Activated T-cell treated with anti-CD3 and anti-CD28 coated beads, Interleukin-2, amount 50 U/mL, for 24 hours (primary cell): Measurements from ENCODE around the gene YIPF3.
"Not testable (repeated sequence)": the region's sequence is repeated elsewhere in the genome, so short reads cannot be mapped to it uniquely, and the experiment has no call there.

Experiments used
- DNase-seq: peaks from one replicate; pipeline ENCODE4 v3.0.0-alpha.2; 2020
- H3K27ac Mint-ChIP-seq: 2 replicates; pipeline ENCODE4 v1.8.0; 2020; ENCODE audit warnings: mild to moderate bottlenecking, mixed read lengths
- H3K27me3 Mint-ChIP-seq: 2 replicates; pipeline ENCODE4 v1.8.0; 2020; ENCODE audit warnings: mixed read lengths
- H3K36me3 Mint-ChIP-seq: 2 replicates; pipeline ENCODE4 v1.8.0; 2020; ENCODE audit warnings: low read depth, mixed read lengths
- H3K4me1 Mint-ChIP-seq: 2 replicates; pipeline ENCODE4 v1.8.0; 2020; ENCODE audit warnings: low read depth, mixed read lengths
- H3K4me3 Mint-ChIP-seq: 2 replicates; pipeline ENCODE4 v1.8.0; 2020; ENCODE audit warnings: mild to moderate bottlenecking, moderate library complexity, mixed read lengths
- H3K9me3 Mint-ChIP-seq: 2 replicates; pipeline ENCODE4 v1.8.0; 2020; ENCODE audit warnings: mixed read lengths

Gene YIPF3

GRCh38 chr6:43504756-43505593 lies 11.8 kb downstream of the YIPF3 start:
- no peak for DNase-seq
- peaks cover 20% of the 10 kb centered on the region for H3K27me3 Mint-ChIP-seq
- peaks cover 16% of the 10 kb centered on the region for H3K4me1 Mint-ChIP-seq
- no peak overlapping the region for H3K4me3 Mint-ChIP-seq
- H3K36me3 Mint-ChIP-seq, result peaks cover 64% of the 10 kb centered on the region
- H3K9me3 Mint-ChIP-seq, result no peaks in the 10 kb centered on the region
- no peak overlapping the region for H3K27ac Mint-ChIP-seq

DNA sequence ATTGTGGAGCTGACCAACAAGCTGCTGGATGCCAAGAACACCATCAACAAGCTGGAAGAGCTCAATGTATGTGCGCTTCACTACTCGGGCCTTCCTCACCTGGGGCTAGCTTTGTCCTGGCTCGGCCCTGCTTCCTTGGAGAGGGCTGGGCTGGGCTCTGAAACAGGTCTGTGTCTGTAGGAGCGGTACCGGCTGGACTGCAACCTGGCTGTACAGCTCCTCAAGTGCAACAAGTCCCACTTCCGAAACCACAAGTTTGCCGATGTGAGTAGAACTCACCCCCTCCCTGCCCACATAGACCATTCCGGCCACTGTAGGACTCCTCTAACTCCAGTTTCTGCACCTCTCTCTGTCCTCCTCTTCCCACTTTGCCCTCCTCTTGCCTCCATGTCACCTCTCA lies 13.3 kb downstream of the YIPF3 start:
- no peak overlapping the region for H3K27ac Mint-ChIP-seq
- H3K4me1 Mint-ChIP-seq, result peaks cover 9% of the 10 kb centered on the region
- H3K27me3 Mint-ChIP-seq, result peaks cover 10% of the 10 kb centered on the region
- H3K9me3 Mint-ChIP-seq, result no peaks in the 10 kb centered on the region
- no peak for DNase-seq
- no peak overlapping the region for H3K4me3 Mint-ChIP-seq
- peaks cover 79% of the 10 kb centered on the region for H3K36me3 Mint-ChIP-seq

DNA sequence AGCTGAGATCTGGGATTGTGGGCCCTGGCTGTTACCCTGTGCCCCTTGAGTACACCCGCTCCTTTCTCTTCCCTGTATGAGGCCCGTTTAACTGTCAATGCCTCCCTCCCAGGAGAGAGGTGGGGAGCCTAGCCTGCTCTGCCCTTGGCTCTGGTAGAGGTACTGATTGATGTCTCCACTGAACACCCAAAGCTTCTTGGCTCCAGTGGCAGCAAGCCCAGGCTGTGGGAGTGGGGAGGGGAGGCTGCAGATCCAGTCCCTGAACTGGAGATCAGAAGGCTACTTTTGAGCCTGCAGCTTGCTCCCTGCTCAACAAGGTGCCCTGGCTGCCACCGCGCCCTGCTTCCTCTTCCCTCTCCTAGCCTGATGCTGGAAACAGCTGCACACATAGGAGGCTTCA lies 14.1 kb downstream of the YIPF3 start:
- Mint-ChIP-seq H3K4me1 (peaks cover 9% of the 10 kb centered on the region), H3K36me3 (peaks cover 87% of the 10 kb centered on the region), H3K9me3 (no peaks in the 10 kb centered on the region), H3K27me3 (peaks cover 2% of the 10 kb centered on the region), H3K27ac (no peak overlapping the region), H3K4me3 (no peak overlapping the region)
- DNase-seq, result no peak

DNA sequence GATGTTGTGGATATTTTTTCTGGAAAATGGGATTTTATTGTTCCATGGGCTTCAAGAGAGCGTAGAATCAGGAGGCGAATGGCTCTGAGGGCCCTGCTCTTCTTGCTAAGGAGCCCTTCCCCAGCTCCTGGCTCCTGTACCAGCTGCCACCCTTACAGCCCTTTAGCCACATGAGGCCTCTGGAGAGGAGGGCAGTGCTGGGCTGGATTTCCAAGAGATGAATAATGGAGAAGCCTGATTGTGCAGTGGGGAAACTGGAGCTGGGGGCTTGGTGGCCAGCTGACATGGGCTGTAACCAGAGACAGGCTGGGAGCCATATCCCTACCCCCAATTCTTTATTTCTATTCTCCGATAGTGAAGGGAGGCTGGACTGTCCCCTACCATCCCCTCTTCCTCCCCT lies 15.8 kb downstream of the YIPF3 start:
- Mint-ChIP-seq H3K4me3 (no peak overlapping the region), H3K4me1 (no peaks in the 10 kb centered on the region), H3K9me3 (no peaks in the 10 kb centered on the region), H3K27me3 (no peaks in the 10 kb centered on the region), H3K27ac (no peak overlapping the region), H3K36me3 (peaks cover 87% of the 10 kb centered on the region)
- no peak for DNase-seq

DNA sequence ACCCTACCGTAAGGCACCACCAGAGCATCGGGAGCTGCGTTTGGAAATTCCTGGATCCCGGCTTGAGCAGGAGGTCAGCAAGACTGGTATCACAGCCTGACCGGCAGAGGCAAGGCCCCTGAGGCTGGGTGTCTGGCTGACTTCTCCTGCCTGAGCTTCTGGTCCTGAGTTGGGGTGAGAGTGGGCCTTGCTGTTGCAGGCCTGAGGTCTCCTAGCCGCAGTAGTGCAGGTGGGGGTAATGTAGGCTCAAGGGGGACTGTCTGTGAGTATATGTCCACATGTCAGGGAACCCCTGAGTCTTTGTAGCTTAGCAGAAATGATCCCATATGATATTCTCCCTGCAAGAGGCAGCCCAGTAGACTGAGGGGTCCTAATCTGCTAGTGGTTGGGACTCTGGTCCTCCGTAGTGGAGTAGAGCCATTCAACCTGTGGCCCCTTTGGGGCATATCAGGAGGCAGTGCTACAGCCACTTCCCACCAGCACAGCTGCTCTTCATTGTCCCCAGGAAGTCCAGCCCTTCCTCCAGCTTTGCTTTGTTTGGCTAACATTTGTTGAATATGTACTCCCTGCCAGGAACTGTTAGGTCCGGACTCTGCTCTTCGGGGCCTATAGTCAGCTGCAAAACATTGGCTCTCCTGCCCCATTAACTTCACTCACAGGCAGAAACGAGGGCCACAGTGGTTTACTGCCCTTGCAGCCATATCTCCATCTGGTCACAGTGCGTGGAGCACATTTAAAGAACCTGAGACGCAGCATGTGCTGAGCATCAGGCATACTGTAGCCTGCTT lies 17.5 kb downstream of the YIPF3 start:
- Mint-ChIP-seq H3K4me1 (peaks cover 15% of the 10 kb centered on the region), H3K27me3 (no peaks in the 10 kb centered on the region), H3K27ac (peak overlapping the region; percentile 63), H3K36me3 (peaks cover 75% of the 10 kb centered on the region), H3K9me3 (no peaks in the 10 kb centered on the region), H3K4me3 (no peak overlapping the region)
- DNase-seq, result no peak

- H3K27ac Mint-ChIP-seq, result peak overlapping the region; percentile 22
- H3K27me3 Mint-ChIP-seq, H3K4me3 Mint-ChIP-seq, DNase-seq, H3K9me3 Mint-ChIP-seq: not testable (repeated sequence)
- peaks cover 72% of the 10 kb centered on the region for H3K36me3 Mint-ChIP-seq
- peaks cover 23% of the 10 kb centered on the region for H3K4me1 Mint-ChIP-seq
Measured at GRCh38 chr6:43498291-43498690, 18.4 kb downstream of the YIPF3 start.

- Mint-ChIP-seq H3K27me3 (no peaks in the 10 kb centered on the region), H3K4me1 (peaks cover 26% of the 10 kb centered on the region), H3K36me3 (peaks cover 68% of the 10 kb centered on the region), H3K27ac (no peak overlapping the region), H3K4me3 (no peak overlapping the region), H3K9me3 (no peaks in the 10 kb centered on the region)
- no peak for DNase-seq
Measured at GRCh38 chr6:43497689-43498088, 19.0 kb downstream of the YIPF3 start.

DNA sequence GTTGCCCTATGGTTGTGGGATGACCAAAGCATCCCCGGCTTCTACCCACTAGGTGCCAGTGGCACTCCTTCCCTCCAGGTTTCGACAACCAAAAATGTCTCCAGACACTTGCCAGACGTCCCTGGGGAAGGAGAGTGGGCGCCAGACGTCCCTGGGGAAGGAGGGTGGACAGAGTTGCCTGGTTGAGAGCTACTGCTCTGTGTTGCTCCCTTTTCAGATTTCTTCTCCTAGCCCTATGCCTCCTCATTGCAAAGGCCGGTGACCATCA lies 19.7 kb downstream of the YIPF3 start:
- H3K4me3 Mint-ChIP-seq, result no peak overlapping the region
- DNase-seq, result no peak
- no peaks in the 10 kb centered on the region for H3K27me3 Mint-ChIP-seq
- H3K27ac Mint-ChIP-seq, result no peak overlapping the region
- no peaks in the 10 kb centered on the region for H3K9me3 Mint-ChIP-seq
- peaks cover 62% of the 10 kb centered on the region for H3K36me3 Mint-ChIP-seq
- H3K4me1 Mint-ChIP-seq, result peaks cover 30% of the 10 kb centered on the region

DNA sequence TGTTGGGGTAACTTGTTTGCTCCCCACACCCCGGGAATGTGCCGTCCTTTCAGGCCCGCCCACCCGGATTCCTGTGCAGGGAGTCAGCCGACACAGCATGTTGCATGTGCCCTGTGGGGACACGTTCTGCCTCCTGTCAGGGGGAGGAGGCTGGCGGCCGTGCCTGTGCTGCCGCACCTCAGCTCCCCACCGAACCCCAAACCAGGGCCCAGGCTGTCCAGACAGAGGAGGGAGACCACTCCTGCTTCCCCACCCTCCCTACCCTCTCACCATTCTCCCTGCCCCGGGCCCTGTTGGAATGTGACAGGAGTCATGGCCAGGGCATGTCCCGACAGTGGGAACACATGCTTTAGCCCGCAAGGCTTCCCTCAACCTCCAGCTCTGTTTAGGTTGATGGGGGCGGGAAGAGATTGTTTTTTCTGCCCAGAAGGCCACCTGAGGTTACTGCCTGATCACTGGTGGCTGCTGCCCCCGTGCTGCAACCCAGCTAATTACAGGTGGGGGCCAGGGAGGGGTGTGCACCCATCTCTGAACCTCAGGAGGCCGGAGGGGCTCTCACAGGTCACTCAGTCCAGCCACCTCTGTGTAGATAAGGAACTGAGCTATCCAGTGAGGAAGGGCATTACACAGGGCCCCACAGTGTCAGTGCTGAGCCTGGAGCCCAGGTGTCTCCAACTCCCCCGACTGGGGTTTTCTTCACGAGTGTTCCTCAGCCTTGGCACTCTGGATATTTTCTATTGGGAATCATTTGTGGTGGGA lies 20.2 kb downstream of the YIPF3 start:
- no peak overlapping the region for H3K27ac Mint-ChIP-seq
- H3K4me1 Mint-ChIP-seq, result peaks cover 32% of the 10 kb centered on the region
- no peaks in the 10 kb centered on the region for H3K27me3 Mint-ChIP-seq
- DNase-seq, result no peak
- H3K9me3 Mint-ChIP-seq, result no peaks in the 10 kb centered on the region
- peaks cover 57% of the 10 kb centered on the region for H3K36me3 Mint-ChIP-seq
- H3K4me3 Mint-ChIP-seq, result no peak overlapping the region

- Mint-ChIP-seq H3K27ac (peak overlapping the region; percentile 56), H3K4me1 (peaks cover 32% of the 10 kb centered on the region), H3K27me3 (no peaks in the 10 kb centered on the region), H3K4me3 (no peak overlapping the region), H3K9me3 (no peaks in the 10 kb centered on the region), H3K36me3 (peaks cover 46% of the 10 kb centered on the region)
- DNase-seq, result no peak
Measured at GRCh38 chr6:43495409-43495941, 21.3 kb downstream of the YIPF3 start.

- H3K36me3 Mint-ChIP-seq, result peaks cover 46% of the 10 kb centered on the region
- peaks cover 39% of the 10 kb centered on the region for H3K4me1 Mint-ChIP-seq
- H3K9me3 Mint-ChIP-seq, result no peaks in the 10 kb centered on the region
- H3K27ac Mint-ChIP-seq, result no peak overlapping the region
- H3K27me3 Mint-ChIP-seq, result no peaks in the 10 kb centered on the region
- no peak overlapping the region for H3K4me3 Mint-ChIP-seq
- DNase-seq, result no peak
Measured at GRCh38 chr6:43494766-43495165, 22.0 kb downstream of the YIPF3 start.

DNA sequence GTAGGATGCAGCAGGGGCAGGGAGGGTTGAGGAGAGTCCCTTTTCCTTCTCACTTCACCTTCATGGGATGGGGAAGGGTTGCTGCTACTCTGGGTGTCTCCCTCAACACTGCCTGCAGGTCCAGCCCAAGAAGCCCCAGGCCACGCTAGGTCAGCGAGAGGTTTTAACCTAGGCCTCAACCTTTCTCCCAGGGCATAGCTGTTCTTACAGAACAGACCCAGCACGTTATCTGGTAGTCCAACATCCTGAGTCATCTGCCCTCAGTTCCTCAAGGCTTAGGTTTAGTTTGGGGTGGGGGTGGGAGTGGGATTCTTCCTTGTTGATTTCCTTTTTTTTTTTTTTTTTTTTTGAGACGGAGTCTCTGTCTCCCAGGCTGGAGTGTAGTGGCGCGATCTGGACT lies 22.4 kb downstream of the YIPF3 start:
- H3K4me1 Mint-ChIP-seq, result peaks cover 39% of the 10 kb centered on the region
- no peaks in the 10 kb centered on the region for H3K27me3 Mint-ChIP-seq

DNA sequence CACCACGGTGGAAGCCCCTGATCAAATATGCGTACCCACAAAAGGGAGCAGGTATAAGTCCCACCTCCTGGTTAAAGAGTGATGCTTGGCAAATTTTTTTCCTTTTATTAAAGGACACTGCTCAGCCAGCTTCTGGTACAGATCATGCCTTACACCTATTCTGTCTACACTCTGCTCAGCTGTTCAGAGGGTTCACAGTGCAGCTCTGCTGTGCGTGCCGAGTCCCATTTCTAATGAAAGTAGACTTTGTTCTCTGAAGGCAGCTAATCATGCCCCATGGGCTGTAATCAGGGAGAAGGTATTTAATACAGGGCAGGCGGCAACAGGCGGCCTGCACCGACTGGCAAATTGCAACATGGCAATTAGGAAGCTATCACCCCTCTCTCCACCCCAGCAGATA lies 22.9 kb downstream of the YIPF3 start:
- peak overlapping the region; percentile 57 for H3K27ac Mint-ChIP-seq
- no peaks in the 10 kb centered on the region for H3K27me3 Mint-ChIP-seq
- H3K4me3 Mint-ChIP-seq, result no peak overlapping the region
- H3K36me3 Mint-ChIP-seq, result peaks cover 44% of the 10 kb centered on the region
- H3K4me1 Mint-ChIP-seq, result peaks cover 43% of the 10 kb centered on the region
- DNase-seq, result no peak
- H3K9me3 Mint-ChIP-seq, result no peaks in the 10 kb centered on the region

More for the DNA sequence above, 22.4 kb downstream of the YIPF3 start:
- Mint-ChIP-seq H3K4me3 (no peak overlapping the region), H3K36me3 (peaks cover 44% of the 10 kb centered on the region), H3K27ac (peak overlapping the region; percentile 57), H3K9me3 (no peaks in the 10 kb centered on the region)
- DNase-seq, result no peak

GRCh38 chr6:43493230-43493629 lies 23.5 kb downstream of the YIPF3 start:
- Mint-ChIP-seq H3K27me3 (no peaks in the 10 kb centered on the region), H3K36me3 (peaks cover 43% of the 10 kb centered on the region), H3K27ac (peak overlapping the region; percentile 26), H3K9me3 (no peaks in the 10 kb centered on the region), H3K4me1 (peaks cover 43% of the 10 kb centered on the region), H3K4me3 (no peak overlapping the region)
- no peak for DNase-seq
